GM23248 (cell line): ENCODE measurements around the gene TAL1.

ENCODE experiments used
- EZH2 ChIP-seq: fragments of 200-600 bp; sonication (generic); IDR thresholded peaks from 2 replicates; pipeline ENCODE4 v1.6.1; 2018; ENCODE audit warnings: antibody characterized with exemption, mild to moderate bottlenecking; ENCODE audit not compliant: insufficient read depth, poor library complexity, severe bottlenecking
- EZH2phosphoT487 ChIP-seq: fragments of 200-600 bp; sonication (generic); IDR thresholded peaks from 2 replicates; pipeline ENCODE4 v1.6.1; 2018; ENCODE audit warnings: antibody characterized with exemption, moderate library complexity, mild to moderate bottlenecking, low read depth; ENCODE audit not compliant: insufficient read depth

DNA sequence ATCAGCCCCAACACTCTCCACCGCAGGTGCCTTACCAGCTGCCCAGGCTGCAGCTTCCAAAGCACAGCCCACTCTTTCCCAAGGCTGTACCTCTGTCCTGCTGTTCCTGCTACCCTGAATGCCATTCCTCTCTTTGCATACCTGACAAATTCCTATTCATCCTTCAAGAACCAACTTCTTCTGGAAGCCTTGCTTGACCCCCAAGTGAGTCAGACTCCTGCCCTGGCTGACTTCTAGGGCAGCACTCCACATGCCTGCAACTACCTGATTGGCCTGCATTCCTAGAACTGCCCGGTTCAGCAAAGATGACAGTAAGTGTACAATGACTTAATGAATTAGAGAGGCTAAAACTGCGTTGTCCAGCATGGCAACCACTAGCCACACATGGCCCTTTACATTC, 21.4 kb downstream of the TAL1 start:
- TF ChIP-seq EZH2 (no peak), EZH2phosphoT487 (no peak)
